A673 (cell line): Measurements from ENCODE around the gene ARHGAP18. TPM values are rescaled to one million over a fixed set of nuclear protein-coding genes. Genes with fewer than 3 reads are reported as not detected.
A peak's percentile ranks its signal among the peaks of the same experiment; 100 is the strongest.

Experiments
- BruUV-seq: library from RNA; stranded (reverse); fragments of 400-500 nt; replicated peaks from 2 replicates; lab custom pipeline; 2021; lab: Mats Ljungman, UMichigan
- CTCF ChIA-PET: fragments of 300-600 bp; sonication (Branson Sonifier 250); formaldehyde crosslinking; loops from one replicate; lab custom pipeline; 2022; ENCODE audit warnings: antibody characterized with exemption; lab: Charles Lee
- POLR2A ChIA-PET: fragments of 300-600 bp; sonication (Branson Sonifier 250); formaldehyde crosslinking; loops from one replicate; lab custom pipeline; 2022; ENCODE audit warnings: antibody characterized with exemption; ENCODE audit not compliant: low non-redundant PET; lab: Charles Lee
- DNase-seq: peaks from one replicate; pipeline ENCODE4 v3.0.0-alpha.2; 2015; ENCODE audit warnings: low spot score
- H3K27ac ChIP-seq: fragments of 200-600 bp; sonication (generic); 2 replicates; pipeline ENCODE4 v1.5.1; 2016; ENCODE audit warnings: mixed run types, low read depth, mild to moderate bottlenecking, mixed read lengths, antibody characterized with exemption, low read length; ENCODE audit not compliant: poor library complexity, severe bottlenecking
- H3K27me3 ChIP-seq: fragments of 200-600 bp; sonication (generic); replicated peaks from 2 replicates; pipeline ENCODE4 v1.6.1; 2017; ENCODE audit warnings: mixed run types, low read depth, mild to moderate bottlenecking, mixed read lengths, antibody characterized with exemption, low read length; ENCODE audit not compliant: insufficient read depth, poor library complexity
- H3K36me3 ChIP-seq: fragments of 200-600 bp; sonication (generic); 2 replicates; pipeline ENCODE4 v1.6.1; 2016; ENCODE audit warnings: mixed run types, mild to moderate bottlenecking, mixed read lengths, antibody characterized with exemption, low read length; ENCODE audit not compliant: insufficient read depth, poor library complexity, severe bottlenecking
- H3K4me1 ChIP-seq: fragments of 200-600 bp; sonication (generic); 2 replicates; pipeline ENCODE4 v1.6.1; 2017; ENCODE audit warnings: mixed run types, mild to moderate bottlenecking, mixed read lengths, antibody characterized with exemption, low read length; ENCODE audit not compliant: insufficient read depth, poor library complexity, severe bottlenecking
- H3K4me3 ChIP-seq: fragments of 200-600 bp; sonication (generic); 2 replicates; pipeline ENCODE4 v1.5.1; 2016; ENCODE audit warnings: low read depth, mixed run types, mild to moderate bottlenecking, mixed read lengths, low read length; ENCODE audit not compliant: poor library complexity, severe bottlenecking
- H3K9me3 ChIP-seq: fragments of 200-600 bp; sonication (generic); 2 replicates; pipeline ENCODE4 v1.6.1; 2016; ENCODE audit warnings: mixed run types, low read depth, mild to moderate bottlenecking, mixed read lengths, antibody characterized with exemption, low read length; ENCODE audit not compliant: poor library complexity, severe bottlenecking
- EZH2 ChIP-seq: fragments of 200-600 bp; sonication (generic); IDR thresholded peaks from 2 replicates; pipeline ENCODE4 v1.6.1; 2017; ENCODE audit warnings: borderline replicate concordance, low read depth, mild to moderate bottlenecking, mixed read lengths, antibody characterized with exemption, low read length; ENCODE audit not compliant: poor library complexity, severe bottlenecking
- intact Hi-C: fragments of 100-400 bp; cut with micrococcal nuclease; formaldehyde crosslinking; loops from one replicate; pipeline ENCODE4 v1.10.0; 2022; ENCODE audit not compliant: unreplicated experiment
- total RNA-seq: library from RNA; stranded (reverse); gene quantifications from 2 replicates; pipeline ENCODE4 v1.2.3, GENCODE V29; 2021
- TF ChIP-seq, protein P1 (sequence below): fragments of 300-800, 200-600 bp; sonication (generic); conservative IDR thresholded peaks from 2 replicates; pipeline ENCODE4 v1.5.1; 2017; ENCODE audit warnings: low read depth, mild to moderate bottlenecking, antibody characterized with exemption, low read length, moderate library complexity, mixed read lengths

The ARHGAP18 gene
- total RNA-seq, 1 experiment from 2014 or later = 14.2 TPM

DNA sequence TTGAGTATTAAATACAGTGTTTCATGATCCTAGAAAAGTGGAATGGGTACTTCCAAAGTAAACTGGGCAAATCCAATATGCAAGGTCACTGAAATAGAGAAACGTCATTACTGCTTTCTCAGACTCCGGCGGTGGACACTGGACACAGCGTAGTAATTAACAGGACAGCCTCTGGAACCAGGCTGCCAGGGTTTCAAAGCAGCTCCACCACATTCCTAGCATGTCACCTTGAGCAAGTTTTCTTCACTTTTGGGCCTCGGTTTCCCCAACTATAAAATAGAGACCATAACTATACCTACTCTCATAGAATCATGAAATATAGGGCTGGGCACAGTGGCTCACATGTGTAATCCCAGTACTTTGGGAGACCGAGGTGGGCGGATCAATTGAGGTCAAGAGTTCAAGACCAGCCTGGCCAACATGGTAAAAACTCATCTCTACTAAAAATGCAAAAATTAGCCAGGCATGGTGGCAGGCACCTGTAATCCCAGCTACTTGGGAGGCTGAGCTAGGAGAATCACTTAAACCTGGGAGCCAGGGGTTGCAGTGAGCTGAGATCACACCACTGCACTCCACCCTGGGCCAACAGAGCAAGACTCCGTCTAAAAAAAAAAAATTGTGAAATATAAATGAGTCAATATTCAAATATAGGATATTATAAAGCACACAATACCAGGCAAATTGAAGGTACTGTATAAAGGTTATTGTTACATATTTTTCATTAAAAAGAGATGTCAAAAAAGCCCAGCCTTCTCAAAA, 24.9 kb downstream of the ARHGAP18 start:
- no TSS peak for BruUV-seq

DNA sequence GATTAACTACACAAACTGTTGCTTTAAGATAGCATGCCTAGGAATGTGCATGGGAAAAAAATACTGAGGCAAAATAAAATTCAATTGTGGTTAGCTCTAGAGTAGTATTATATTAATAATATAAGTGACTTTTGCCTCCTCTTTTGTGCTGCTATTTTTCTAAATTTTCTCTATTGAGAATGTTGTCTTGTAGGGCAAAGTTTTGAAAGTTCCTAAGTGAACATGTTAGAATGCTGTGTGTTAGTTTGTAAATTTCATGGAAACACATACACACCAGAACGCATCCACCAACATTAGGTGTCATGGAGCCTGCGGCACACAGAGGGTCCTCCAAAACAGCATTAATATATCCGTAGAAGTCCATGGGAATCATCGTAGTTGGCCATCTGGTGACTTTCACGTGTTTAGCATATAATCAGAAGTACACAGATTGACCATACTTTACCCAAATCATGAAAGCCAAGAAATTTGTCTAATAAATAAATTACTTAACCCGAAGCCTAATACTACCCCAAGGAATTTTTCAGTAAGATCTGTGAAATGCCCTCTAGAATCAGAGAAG, 25.6 kb downstream of the ARHGAP18 start:
- Histone ChIP-seq H3K36me3 (no peaks in the 10 kb centered on the region), H3K27ac (peak overlapping the region; percentile 83), H3K9me3 (no peaks in the 10 kb centered on the region), H3K4me1 (peaks cover 48% of the 10 kb centered on the region), H3K27me3 (no peaks in the 10 kb centered on the region), H3K4me3 (no peak overlapping the region)
- intact Hi-C loops = no loop called here
- no peak for TF ChIP-seq EZH2
- TF ChIP-seq, protein P1, sequence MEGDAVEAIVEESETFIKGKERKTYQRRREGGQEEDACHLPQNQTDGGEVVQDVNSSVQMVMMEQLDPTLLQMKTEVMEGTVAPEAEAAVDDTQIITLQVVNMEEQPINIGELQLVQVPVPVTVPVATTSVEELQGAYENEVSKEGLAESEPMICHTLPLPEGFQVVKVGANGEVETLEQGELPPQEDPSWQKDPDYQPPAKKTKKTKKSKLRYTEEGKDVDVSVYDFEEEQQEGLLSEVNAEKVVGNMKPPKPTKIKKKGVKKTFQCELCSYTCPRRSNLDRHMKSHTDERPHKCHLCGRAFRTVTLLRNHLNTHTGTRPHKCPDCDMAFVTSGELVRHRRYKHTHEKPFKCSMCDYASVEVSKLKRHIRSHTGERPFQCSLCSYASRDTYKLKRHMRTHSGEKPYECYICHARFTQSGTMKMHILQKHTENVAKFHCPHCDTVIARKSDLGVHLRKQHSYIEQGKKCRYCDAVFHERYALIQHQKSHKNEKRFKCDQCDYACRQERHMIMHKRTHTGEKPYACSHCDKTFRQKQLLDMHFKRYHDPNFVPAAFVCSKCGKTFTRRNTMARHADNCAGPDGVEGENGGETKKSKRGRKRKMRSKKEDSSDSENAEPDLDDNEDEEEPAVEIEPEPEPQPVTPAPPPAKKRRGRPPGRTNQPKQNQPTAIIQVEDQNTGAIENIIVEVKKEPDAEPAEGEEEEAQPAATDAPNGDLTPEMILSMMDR = no peak
- ChIA-PET POLR2A (no interaction called here), CTCF (no interaction called here)
- no TSS peak for BruUV-seq
- no peak for DNase-seq

More for the DNA sequence above, 24.9 kb downstream of the ARHGAP18 start:
- H3K36me3 ChIP-seq = no peaks in the 10 kb centered on the region
- no peak for DNase-seq
- peaks cover 43% of the 10 kb centered on the region for H3K4me1 ChIP-seq
- H3K27ac ChIP-seq = peak overlapping the region; percentile 83
- H3K27me3 ChIP-seq = no peaks in the 10 kb centered on the region
- no peak overlapping the region for H3K4me3 ChIP-seq
- TF ChIP-seq EZH2 = no peak
- TF ChIP-seq, protein P1 = no peak
- POLR2A ChIA-PET = no interaction called here
- intact Hi-C loops = no loop called here
- H3K9me3 ChIP-seq = no peaks in the 10 kb centered on the region
- CTCF ChIA-PET = no interaction called here

DNA sequence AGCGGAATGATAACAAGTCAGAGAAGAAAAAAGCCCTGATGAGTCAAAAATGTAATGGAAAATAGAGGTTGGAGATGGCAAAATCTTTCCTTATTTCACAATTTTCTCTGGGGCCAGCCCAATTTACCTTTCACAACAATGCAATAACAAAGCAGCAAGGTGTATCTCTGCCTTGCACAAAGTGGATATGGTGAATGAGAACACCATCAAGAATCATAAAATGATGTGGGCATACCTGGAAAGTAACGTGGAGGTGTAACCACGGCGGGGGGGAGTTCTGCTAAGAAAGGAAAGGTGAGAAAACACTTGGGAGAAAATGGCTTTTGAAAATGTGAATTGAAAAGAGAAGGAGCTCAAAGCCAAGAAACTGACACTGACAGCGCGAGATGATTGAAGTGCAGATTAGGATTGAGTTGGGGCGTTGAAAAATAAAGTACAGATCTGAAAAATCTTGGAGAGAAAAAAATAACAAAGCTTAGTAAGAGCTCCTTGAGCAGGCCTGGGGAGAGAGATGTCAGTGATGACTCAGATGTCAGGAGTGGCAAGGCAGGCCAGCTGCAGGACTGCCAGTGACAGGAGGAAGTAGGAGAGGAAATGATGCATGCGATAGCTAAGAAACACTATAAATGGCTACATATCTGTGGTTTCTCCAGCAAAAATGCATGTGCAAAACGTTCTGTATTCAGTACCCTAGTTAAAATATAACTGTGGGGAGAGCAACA, 26.2 kb downstream of the ARHGAP18 start:
- TF ChIP-seq EZH2 = no peak
- TF ChIP-seq, protein P1 = no peak
- TSS peak; percentile 80 for BruUV-seq
- H3K4me1 ChIP-seq = peaks cover 48% of the 10 kb centered on the region
- peak overlapping the region; percentile 83 for H3K27ac ChIP-seq
- H3K36me3 ChIP-seq = no peaks in the 10 kb centered on the region
- intact Hi-C loops = no loop called here
- no peaks in the 10 kb centered on the region for H3K9me3 ChIP-seq
- H3K4me3 ChIP-seq = no peak overlapping the region
- ChIA-PET POLR2A (no interaction called here), CTCF (no interaction called here)
- H3K27me3 ChIP-seq = no peaks in the 10 kb centered on the region
- DNase-seq = peak; percentile 93
